ENCODE measurements around the gene USP25. TPM values are rescaled to one million over a fixed set of nuclear protein-coding genes. Genes with fewer than 3 reads are reported as not detected.

The USP25 gene
- total and polyA plus RNA-seq, 2 experiments from 2014 or later: 11.8 to 49.2 TPM

DNA sequence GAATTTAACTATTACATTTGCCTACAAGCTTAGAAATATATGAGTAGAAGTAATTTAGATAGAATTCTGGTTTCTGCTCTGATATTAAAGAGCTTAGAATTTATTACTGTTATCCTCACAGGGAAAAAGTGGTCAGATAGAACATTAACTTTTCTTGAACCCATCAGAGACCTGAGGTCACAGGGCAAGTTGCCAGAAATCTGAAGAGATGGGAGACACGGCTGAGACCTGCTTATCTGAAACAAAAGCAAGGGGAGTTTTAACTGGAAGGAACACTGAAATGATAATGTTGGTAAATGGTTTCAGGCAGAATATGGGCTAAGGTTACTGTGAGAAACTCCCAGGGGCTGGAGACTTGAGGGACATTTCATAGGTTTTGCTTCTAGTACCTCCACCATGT, 28.0 kb upstream of the USP25 start:
- H4K20me1 ChIP-seq (replicated peaks; ENCODE audit: insufficient read depth): no peaks in the 10 kb centered on the region
- no peak for DNase-seq (ENCODE audit: low spot score)
- H3K4me3 Mint-ChIP-seq: no peak overlapping the region
- H3K9me3 Mint-ChIP-seq: peaks cover 12% of the 10 kb centered on the region; the same call in 2 of the 3 replicates
- no peaks in the 10 kb centered on the region for H3K9me2 ChIP-seq (ENCODE audit: insufficient read depth)
- no peak overlapping the region for H3K27ac ChIP-seq (ENCODE audit: low read depth)
- H3K36me3 ChIP-seq (ENCODE audit: insufficient read depth): no peaks in the 10 kb centered on the region; the same call in 1 of the 2 replicates
- TF ChIP-seq STAT1 (IDR thresholded peaks at IDR 0.05; ENCODE audit: unreplicated experiment) (no peak), JUNB (IDR thresholded peaks at IDR 0.05; ENCODE audit: unreplicated experiment) (no peak), ZNF114 (CRISPR knock-in tag; IDR thresholded peaks at IDR 0.05) (no peak), ZNF331 (CRISPR knock-in tag; IDR thresholded peaks at IDR 0.05; ENCODE audit: low read depth) (no peak), EZH2 (IDR thresholded peaks at IDR 0.05; ENCODE audit: low read depth, unreplicated experiment) (no peak), POLR2AphosphoS5 (IDR thresholded peaks at IDR 0.05; ENCODE audit: low read depth) (no peak), EZH2phosphoT487 (IDR thresholded peaks at IDR 0.05; ENCODE audit: unreplicated experiment) (no peak), NANOG (IDR thresholded peaks at IDR 0.05; ENCODE audit: borderline replicate concordance) (no peak), CREB1 (CRISPR knock-in tag; IDR thresholded peaks at IDR 0.05; ENCODE audit: low read depth) (no peak)
- TF ChIP-seq, protein P1, sequence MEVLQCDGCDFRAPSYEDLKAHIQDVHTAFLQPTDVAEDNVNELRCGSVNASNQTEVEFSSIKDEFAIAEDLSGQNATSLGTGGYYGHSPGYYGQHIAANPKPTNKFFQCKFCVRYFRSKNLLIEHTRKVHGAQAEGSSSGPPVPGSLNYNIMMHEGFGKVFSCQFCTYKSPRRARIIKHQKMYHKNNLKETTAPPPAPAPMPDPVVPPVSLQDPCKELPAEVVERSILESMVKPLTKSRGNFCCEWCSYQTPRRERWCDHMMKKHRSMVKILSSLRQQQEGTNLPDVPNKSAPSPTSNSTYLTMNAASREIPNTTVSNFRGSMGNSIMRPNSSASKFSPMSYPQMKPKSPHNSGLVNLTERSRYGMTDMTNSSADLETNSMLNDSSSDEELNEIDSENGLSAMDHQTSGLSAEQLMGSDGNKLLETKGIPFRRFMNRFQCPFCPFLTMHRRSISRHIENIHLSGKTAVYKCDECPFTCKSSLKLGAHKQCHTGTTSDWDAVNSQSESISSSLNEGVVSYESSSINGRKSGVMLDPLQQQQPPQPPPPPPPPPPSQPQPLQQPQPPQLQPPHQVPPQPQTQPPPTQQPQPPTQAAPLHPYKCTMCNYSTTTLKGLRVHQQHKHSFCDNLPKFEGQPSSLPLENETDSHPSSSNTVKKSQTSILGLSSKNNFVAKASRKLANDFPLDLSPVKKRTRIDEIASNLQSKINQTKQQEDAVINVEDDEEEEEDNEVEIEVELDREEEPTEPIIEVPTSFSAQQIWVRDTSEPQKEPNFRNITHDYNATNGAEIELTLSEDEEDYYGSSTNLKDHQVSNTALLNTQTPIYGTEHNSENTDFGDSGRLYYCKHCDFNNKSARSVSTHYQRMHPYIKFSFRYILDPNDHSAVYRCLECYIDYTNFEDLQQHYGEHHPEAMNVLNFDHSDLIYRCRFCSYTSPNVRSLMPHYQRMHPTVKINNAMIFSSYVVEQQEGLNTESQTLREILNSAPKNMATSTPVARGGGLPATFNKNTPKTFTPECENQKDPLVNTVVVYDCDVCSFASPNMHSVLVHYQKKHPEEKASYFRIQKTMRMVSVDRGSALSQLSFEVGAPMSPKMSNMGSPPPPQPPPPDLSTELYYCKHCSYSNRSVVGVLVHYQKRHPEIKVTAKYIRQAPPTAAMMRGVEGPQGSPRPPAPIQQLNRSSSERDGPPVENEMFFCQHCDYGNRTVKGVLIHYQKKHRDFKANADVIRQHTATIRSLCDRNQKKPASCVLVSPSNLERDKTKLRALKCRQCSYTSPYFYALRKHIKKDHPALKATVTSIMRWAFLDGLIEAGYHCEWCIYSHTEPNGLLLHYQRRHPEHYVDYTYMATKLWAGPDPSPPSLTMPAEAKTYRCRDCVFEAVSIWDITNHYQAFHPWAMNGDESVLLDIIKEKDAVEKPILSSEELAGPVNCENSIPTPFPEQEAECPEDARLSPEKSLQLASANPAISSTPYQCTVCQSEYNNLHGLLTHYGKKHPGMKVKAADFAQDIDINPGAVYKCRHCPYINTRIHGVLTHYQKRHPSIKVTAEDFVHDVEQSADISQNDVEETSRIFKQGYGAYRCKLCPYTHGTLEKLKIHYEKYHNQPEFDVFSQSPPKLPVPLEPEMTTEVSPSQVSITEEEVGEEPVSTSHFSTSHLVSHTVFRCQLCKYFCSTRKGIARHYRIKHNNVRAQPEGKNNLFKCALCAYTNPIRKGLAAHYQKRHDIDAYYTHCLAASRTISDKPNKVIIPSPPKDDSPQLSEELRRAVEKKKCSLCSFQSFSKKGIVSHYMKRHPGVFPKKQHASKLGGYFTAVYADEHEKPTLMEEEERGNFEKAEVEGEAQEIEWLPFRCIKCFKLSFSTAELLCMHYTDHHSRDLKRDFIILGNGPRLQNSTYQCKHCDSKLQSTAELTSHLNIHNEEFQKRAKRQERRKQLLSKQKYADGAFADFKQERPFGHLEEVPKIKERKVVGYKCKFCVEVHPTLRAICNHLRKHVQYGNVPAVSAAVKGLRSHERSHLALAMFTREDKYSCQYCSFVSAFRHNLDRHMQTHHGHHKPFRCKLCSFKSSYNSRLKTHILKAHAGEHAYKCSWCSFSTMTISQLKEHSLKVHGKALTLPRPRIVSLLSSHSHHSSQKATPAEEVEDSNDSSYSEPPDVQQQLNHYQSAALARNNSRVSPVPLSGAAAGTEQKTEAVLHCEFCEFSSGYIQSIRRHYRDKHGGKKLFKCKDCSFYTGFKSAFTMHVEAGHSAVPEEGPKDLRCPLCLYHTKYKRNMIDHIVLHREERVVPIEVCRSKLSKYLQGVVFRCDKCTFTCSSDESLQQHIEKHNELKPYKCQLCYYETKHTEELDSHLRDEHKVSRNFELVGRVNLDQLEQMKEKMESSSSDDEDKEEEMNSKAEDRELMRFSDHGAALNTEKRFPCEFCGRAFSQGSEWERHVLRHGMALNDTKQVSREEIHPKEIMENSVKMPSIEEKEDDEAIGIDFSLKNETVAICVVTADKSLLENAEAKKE (CRISPR knock-in tag; IDR thresholded peaks at IDR 0.05): no peak
- TF ChIP-seq, protein P2, sequence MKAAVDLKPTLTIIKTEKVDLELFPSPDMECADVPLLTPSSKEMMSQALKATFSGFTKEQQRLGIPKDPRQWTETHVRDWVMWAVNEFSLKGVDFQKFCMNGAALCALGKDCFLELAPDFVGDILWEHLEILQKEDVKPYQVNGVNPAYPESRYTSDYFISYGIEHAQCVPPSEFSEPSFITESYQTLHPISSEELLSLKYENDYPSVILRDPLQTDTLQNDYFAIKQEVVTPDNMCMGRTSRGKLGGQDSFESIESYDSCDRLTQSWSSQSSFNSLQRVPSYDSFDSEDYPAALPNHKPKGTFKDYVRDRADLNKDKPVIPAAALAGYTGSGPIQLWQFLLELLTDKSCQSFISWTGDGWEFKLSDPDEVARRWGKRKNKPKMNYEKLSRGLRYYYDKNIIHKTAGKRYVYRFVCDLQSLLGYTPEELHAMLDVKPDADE (IDR thresholded peaks at IDR 0.05): no peak
- TF ChIP-seq, protein P3, sequence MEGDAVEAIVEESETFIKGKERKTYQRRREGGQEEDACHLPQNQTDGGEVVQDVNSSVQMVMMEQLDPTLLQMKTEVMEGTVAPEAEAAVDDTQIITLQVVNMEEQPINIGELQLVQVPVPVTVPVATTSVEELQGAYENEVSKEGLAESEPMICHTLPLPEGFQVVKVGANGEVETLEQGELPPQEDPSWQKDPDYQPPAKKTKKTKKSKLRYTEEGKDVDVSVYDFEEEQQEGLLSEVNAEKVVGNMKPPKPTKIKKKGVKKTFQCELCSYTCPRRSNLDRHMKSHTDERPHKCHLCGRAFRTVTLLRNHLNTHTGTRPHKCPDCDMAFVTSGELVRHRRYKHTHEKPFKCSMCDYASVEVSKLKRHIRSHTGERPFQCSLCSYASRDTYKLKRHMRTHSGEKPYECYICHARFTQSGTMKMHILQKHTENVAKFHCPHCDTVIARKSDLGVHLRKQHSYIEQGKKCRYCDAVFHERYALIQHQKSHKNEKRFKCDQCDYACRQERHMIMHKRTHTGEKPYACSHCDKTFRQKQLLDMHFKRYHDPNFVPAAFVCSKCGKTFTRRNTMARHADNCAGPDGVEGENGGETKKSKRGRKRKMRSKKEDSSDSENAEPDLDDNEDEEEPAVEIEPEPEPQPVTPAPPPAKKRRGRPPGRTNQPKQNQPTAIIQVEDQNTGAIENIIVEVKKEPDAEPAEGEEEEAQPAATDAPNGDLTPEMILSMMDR (conservative IDR thresholded peaks at IDR 0.05; ENCODE audit: low read depth in 2 of 2): no peak
- TF ChIP-seq, protein P4, sequence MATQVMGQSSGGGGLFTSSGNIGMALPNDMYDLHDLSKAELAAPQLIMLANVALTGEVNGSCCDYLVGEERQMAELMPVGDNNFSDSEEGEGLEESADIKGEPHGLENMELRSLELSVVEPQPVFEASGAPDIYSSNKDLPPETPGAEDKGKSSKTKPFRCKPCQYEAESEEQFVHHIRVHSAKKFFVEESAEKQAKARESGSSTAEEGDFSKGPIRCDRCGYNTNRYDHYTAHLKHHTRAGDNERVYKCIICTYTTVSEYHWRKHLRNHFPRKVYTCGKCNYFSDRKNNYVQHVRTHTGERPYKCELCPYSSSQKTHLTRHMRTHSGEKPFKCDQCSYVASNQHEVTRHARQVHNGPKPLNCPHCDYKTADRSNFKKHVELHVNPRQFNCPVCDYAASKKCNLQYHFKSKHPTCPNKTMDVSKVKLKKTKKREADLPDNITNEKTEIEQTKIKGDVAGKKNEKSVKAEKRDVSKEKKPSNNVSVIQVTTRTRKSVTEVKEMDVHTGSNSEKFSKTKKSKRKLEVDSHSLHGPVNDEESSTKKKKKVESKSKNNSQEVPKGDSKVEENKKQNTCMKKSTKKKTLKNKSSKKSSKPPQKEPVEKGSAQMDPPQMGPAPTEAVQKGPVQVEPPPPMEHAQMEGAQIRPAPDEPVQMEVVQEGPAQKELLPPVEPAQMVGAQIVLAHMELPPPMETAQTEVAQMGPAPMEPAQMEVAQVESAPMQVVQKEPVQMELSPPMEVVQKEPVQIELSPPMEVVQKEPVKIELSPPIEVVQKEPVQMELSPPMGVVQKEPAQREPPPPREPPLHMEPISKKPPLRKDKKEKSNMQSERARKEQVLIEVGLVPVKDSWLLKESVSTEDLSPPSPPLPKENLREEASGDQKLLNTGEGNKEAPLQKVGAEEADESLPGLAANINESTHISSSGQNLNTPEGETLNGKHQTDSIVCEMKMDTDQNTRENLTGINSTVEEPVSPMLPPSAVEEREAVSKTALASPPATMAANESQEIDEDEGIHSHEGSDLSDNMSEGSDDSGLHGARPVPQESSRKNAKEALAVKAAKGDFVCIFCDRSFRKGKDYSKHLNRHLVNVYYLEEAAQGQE (IDR thresholded peaks at IDR 0.05; ENCODE audit: unreplicated experiment): no peak
- no peaks in the 10 kb centered on the region for H3F3A ChIP-seq (replicated peaks; ENCODE audit: low read depth)
- H3K36me3 Mint-ChIP-seq (ENCODE audit: low read depth): no peaks in the 10 kb centered on the region
- H3K27me3 Mint-ChIP-seq (ENCODE audit: insufficient read depth, low read depth, poor library complexity): no peaks in the 10 kb centered on the region
- no peak overlapping the region for H3K4me2 ChIP-seq
- H3K79me2 ChIP-seq (replicated peaks; ENCODE audit: insufficient read depth): no peaks in the 10 kb centered on the region
- H3K4me3 ChIP-seq: no peak overlapping the region
- H3K4me1 ChIP-seq (ENCODE audit: insufficient read depth): no peaks in the 10 kb centered on the region
- no peak overlapping the region for H2AFZ ChIP-seq
- H3K4me1 Mint-ChIP-seq: no peaks in the 10 kb centered on the region
- H3K27me3 ChIP-seq (ENCODE audit: insufficient read depth): no peaks in the 10 kb centered on the region
- no peak for ATAC-seq
- no peak overlapping the region for H3K27ac Mint-ChIP-seq

Data from GM23338 (cell line).